ENCODE results near the gene TNS4.
"Not testable (repeated sequence)": the region's sequence is repeated elsewhere in the genome, so short reads cannot be mapped to it uniquely, and the experiment has no call there.

Gene TNS4

GRCh38 chr17:40501499-40501911, at the start of gene TNS4:
Gene TNS4, minus strand, starts transcription at chr17:40501623. Its CDS starts 5,198 bp downstream, at chr17:40496425.
- no peak for DNase-seq (ENCODE audit: low spot score)

- DNase-seq (ENCODE audit: low spot score): no peak
Observed at GRCh38 chr17:40550608-40551007, 49.2 kb upstream of the TNS4 start.

GRCh38 chr17:40548982-40549685, 47.7 kb upstream of the TNS4 start:
- no peak for DNase-seq (ENCODE audit: low spot score)

- DNase-seq (ENCODE audit: low spot score): no peak
Observed at GRCh38 chr17:40548491-40548981, 47.1 kb upstream of the TNS4 start.

GRCh38 chr17:40547785-40548478, 46.5 kb upstream of the TNS4 start:
- DNase-seq (ENCODE audit: low spot score): no peak

- peak; percentile 80 for DNase-seq (ENCODE audit: low spot score)
Observed at GRCh38 chr17:40547079-40547784, 45.8 kb upstream of the TNS4 start.

GRCh38 chr17:40546497-40546896, 45.1 kb upstream of the TNS4 start:
- DNase-seq (ENCODE audit: low spot score): not testable (repeated sequence)

- no peak for DNase-seq (ENCODE audit: low spot score)
Observed at GRCh38 chr17:40545660-40546059, 44.2 kb upstream of the TNS4 start.

GRCh38 chr17:40542558-40543411, 41.4 kb upstream of the TNS4 start:
- DNase-seq (ENCODE audit: low spot score): no peak

- no peak for DNase-seq (ENCODE audit: low spot score)
Observed at GRCh38 chr17:40541873-40542557, 40.6 kb upstream of the TNS4 start.

GRCh38 chr17:40541060-40541872, 39.8 kb upstream of the TNS4 start:
- DNase-seq (ENCODE audit: low spot score): peak; percentile 73

- DNase-seq (ENCODE audit: low spot score): peak; percentile 51
Observed at GRCh38 chr17:40540448-40540847, 39.0 kb upstream of the TNS4 start.

- DNase-seq (ENCODE audit: low spot score): no peak
Observed at GRCh38 chr17:40539711-40540411, 38.4 kb upstream of the TNS4 start.

GRCh38 chr17:40538936-40539705, 37.7 kb upstream of the TNS4 start:
- no peak for DNase-seq (ENCODE audit: low spot score)

- no peak for DNase-seq (ENCODE audit: low spot score)
Observed at GRCh38 chr17:40538019-40538935, 36.9 kb upstream of the TNS4 start.

GRCh38 chr17:40536295-40537171, 35.1 kb upstream of the TNS4 start:
- no peak for DNase-seq (ENCODE audit: low spot score)

GRCh38 chr17:40535924-40536294, 34.5 kb upstream of the TNS4 start:
- DNase-seq (ENCODE audit: low spot score): no peak
